Measurements from ENCODE around the gene MED26.
A peak's percentile ranks its signal among the peaks of the same experiment; 100 is the strongest.

MED26 gene

GRCh38 chr19:16571822-16572331, 56.1 kb downstream of the MED26 start:
- TF ChIP-seq CTCF (IDR thresholded peaks at IDR 0.05; ENCODE audit: low read depth, low read length, missing control alignments) = no peak
- H3K4me3 ChIP-seq (replicated peaks; ENCODE audit: low read depth, low read length) = peak overlapping the region; percentile 92

GRCh38 chr19:16571283-16571682, 56.7 kb downstream of the MED26 start:
- no peak for DNase-seq (ENCODE audit: extremely low read depth, low read depth)
- peak overlapping the region; percentile 92 for H3K4me3 ChIP-seq (replicated peaks; ENCODE audit: low read depth, low read length)
- no peak for TF ChIP-seq CTCF (IDR thresholded peaks at IDR 0.05; ENCODE audit: low read depth, low read length, missing control alignments)

More at GRCh38 chr19:16571822-16572331, 56.1 kb downstream of the MED26 start:
- no peak for DNase-seq (ENCODE audit: extremely low read depth, low read depth)

- no peak for TF ChIP-seq CTCF (IDR thresholded peaks at IDR 0.05; ENCODE audit: low read depth, low read length, missing control alignments)
- H3K4me3 ChIP-seq (replicated peaks; ENCODE audit: low read depth, low read length) = no peak overlapping the region
- DNase-seq (ENCODE audit: extremely low read depth, low read depth) = no peak
Observed at GRCh38 chr19:16569609-16570320, 58.2 kb downstream of the MED26 start.

DNA sequence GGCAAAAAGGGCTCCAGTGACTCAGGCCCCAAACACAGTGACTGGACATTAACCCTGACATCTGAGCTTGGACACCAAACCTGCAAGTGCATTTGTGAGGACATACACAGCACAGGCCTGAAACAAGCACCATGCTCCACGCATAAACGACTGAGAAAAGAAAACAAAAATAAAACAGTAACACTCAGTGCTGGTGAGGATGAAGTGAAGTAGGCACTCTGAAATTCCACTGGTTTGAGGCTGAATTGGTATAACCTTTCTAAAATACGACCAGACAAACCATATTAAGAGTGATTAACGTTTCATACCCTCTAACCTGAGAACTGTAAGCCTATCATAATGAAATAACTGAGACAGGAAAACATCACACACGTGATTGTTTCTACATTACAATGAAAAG, 61.3 kb downstream of the MED26 start:
- no peak for DNase-seq (ENCODE audit: extremely low read depth, low read depth)
- H3K4me3 ChIP-seq (replicated peaks; ENCODE audit: low read depth, low read length) = no peak overlapping the region
- TF ChIP-seq CTCF (IDR thresholded peaks at IDR 0.05; ENCODE audit: low read depth, low read length, missing control alignments) = no peak

DNA sequence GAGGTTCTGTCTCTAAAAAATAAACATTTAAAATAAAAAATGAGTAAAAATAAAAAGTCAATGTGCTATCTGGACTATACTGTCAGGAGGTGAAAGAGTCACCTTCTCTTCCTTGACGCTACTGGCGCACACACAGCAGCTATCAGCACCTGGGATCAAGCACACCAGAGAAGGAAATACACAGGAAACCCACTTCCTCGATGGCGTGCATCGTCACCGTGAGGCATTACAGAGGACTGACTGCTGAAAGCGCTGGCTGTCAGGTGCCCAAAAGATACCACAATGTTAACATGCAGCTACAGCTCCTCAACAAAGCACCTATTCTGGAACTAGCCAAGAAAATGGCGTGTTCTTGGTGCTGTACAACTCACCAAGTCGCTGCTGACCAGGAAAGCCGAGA, 61.8 kb downstream of the MED26 start:
- no peak for DNase-seq (ENCODE audit: extremely low read depth, low read depth)
- no peak overlapping the region for H3K4me3 ChIP-seq (replicated peaks; ENCODE audit: low read depth, low read length)
- no peak for TF ChIP-seq CTCF (IDR thresholded peaks at IDR 0.05; ENCODE audit: low read depth, low read length, missing control alignments)

DNA sequence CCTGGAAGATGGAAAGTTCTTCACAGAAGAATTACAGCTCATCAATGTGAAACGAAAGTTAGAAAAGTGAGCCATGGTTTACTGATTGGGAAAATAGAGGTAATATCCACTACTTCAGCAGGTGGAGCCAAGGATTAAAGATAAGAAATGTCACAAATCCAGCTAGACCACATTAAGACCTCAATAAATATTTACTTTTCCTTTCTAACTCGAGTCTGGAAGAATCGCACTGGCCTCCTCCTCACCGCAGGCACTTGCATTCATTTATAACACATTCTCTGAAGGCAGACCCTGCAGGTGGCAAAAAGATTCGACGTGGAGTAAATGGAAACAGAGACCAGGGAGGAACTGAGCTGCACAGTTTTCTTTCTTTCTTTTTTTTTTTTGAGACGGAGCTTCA, 63.2 kb downstream of the MED26 start:
- no peak for TF ChIP-seq CTCF (IDR thresholded peaks at IDR 0.05; ENCODE audit: low read depth, low read length, missing control alignments)
- DNase-seq (ENCODE audit: extremely low read depth, low read depth) = no peak
- H3K4me3 ChIP-seq (replicated peaks; ENCODE audit: low read depth, low read length) = no peak overlapping the region

Measured in HFF-Myc (cell line).